VCaP (cell line): ENCODE data around the gene DDX53.

ENCODE experiments used
- H3K27ac ChIP-seq: fragments of 450-650 bp; 2 replicates; pipeline ENCODE4 v1.5.1; 2017
- TF ChIP-seq, protein P1 (sequence below): fragments of 450-650 bp; conservative IDR thresholded peaks from 2 replicates; pipeline ENCODE4 v1.5.1; 2017; ENCODE audit warnings: mild to moderate bottlenecking, moderate library complexity

The DDX53 gene

DNA sequence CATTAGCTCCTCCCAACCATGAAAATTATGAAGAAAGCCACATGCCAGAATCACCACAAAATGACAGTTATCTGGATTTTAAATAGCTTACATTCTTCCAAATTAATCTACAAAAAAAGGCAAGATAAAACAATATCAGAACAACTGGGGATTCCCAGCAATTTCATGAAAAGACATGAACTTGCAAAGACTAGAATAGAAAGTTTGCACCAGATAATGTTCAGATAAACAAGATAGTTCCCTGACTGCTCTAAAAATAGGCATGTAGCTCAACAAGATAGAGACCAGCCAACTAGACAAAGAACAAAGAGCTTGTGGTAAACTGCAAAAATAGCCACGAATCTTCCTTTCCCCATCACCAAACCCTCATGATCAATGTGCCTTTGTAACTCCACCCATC lies 30.3 kb upstream of the DDX53 start:
- H3K27ac ChIP-seq, result no peak overlapping the region
- TF ChIP-seq, protein P1, sequence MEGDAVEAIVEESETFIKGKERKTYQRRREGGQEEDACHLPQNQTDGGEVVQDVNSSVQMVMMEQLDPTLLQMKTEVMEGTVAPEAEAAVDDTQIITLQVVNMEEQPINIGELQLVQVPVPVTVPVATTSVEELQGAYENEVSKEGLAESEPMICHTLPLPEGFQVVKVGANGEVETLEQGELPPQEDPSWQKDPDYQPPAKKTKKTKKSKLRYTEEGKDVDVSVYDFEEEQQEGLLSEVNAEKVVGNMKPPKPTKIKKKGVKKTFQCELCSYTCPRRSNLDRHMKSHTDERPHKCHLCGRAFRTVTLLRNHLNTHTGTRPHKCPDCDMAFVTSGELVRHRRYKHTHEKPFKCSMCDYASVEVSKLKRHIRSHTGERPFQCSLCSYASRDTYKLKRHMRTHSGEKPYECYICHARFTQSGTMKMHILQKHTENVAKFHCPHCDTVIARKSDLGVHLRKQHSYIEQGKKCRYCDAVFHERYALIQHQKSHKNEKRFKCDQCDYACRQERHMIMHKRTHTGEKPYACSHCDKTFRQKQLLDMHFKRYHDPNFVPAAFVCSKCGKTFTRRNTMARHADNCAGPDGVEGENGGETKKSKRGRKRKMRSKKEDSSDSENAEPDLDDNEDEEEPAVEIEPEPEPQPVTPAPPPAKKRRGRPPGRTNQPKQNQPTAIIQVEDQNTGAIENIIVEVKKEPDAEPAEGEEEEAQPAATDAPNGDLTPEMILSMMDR, result no peak

DNA sequence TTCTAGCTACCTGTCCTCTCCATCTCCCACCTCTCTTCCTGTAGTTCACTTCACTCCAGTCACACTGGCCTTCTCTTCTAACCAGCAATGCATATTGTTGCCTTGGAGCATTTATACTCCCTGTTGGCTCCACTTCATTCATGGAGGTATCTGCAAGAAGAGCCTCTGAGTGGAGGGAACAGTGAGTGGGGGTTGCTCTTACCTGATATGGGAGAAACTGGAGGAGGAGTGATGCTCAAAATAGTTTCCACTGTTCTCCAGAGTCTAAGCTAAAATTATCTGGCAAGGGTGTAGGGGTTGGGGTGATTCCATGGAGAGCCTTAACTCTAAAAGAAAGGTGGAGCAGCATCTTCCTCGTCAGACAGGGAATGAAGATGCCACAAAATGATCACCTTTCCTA lies 28.9 kb upstream of the DDX53 start:
- no peak overlapping the region for H3K27ac ChIP-seq
- TF ChIP-seq, protein P1, result no peak

DNA sequence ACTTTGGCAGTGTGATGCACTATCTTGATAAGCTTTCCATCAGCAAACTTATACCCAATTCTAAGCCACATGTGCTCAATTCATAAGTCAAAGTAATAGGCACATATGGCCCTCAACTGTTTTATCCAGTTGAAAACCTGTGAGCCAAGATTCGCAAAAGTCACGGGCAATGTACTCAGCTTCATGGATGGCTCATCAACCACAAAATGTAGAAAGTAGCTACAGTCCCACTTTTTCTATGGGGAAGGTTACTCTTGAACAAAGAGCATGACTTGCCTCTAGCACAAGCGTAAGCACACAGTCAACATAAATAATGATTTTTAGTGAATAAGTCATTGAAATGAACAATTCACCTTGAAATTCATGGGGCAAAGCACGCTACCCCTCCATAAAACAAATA lies 25.1 kb upstream of the DDX53 start:
- no peak overlapping the region for H3K27ac ChIP-seq
- TF ChIP-seq, protein P1, result no peak

DNA sequence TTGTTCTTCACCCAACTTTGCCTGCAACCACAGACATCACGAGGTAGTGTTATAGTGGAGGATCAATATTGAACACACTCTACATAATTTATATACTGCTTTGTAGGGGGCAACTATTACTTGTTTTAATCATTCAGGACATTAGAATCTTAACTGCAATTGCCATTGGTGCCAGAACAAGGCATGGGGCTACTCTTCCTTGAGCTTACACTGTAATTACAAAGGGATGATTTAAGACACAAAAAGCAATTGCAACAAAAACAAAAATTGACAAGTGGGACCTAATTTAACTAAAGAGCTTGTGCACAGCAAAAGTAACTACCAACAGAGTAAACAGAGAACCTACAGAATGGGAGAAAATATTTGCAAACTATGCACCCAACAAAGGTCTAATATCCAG lies 24.0 kb upstream of the DDX53 start:
- no peak overlapping the region for H3K27ac ChIP-seq
- TF ChIP-seq, protein P1, result no peak

DNA sequence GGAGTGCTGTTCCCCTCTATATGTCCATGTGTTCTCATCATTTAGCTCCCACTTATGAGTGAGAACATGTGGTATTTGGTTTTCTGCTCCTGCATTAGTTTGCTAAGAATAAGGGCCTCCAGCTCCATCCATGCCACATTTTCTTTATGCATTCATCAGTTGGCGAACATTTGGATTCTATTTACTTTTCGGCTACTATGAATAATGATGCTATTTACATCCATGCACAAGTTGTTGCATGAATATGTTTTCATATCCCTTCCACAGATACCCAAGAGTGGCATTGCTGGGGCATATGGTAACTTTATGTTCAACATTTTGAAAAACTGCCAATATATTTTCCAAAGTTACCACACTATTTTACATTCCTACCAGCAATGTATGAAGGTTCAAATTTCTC lies 13.8 kb upstream of the DDX53 start:
- no peak overlapping the region for H3K27ac ChIP-seq
- TF ChIP-seq, protein P1, result no peak

DNA sequence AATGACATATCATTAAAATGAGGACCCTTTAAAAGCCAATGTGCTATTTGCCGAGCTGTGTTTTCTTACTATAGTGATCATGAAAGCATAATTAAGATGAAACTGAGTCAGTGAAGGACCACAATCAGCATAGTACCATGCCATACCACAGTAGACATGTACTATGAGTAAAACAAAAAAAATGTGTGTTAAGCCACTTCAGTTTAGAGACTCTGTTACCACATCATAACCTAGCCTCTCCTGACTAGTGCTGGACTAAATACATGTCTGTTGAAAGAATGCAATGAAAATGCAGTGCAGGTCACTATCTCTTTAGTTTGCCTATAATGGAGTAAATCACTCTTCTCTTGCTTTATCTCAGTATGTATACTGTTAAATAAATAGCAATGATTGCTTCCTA lies 12.3 kb upstream of the DDX53 start:
- TF ChIP-seq, protein P1, result no peak
- H3K27ac ChIP-seq, result no peak overlapping the region

DNA sequence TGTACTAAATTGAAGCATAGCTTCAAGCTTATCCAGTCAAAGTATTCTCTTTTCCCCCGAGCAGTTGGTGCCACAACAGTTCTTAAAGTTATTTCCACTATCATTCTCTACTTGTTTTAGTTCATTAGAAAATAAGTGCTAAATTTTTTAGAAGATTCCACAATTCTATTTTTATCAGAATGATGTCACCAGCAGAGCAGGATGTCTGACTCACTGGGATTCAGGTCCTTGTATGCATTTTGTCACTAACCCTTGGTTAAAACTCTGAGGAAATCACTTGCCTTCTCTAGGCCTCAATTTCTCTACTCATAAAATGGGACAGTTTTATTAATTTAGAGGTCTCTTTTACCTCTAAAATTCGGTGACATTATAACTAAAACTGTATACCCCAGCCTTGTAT lies 3.4 kb downstream of the DDX53 start:
- TF ChIP-seq, protein P1, result no peak
- H3K27ac ChIP-seq, result no peak overlapping the region
